ENCODE data around the gene DDIT4.
"Not testable (repeated sequence)": the region's sequence is repeated elsewhere in the genome, so short reads cannot be mapped to it uniquely, and the experiment has no call there.

The DDIT4 gene

GRCh38 chr10:72267819-72268399, 5.8 kb upstream of the DDIT4 start:
- no peak for DNase-seq (ENCODE audit: low read depth)

- DNase-seq (ENCODE audit: low read depth), result not testable (repeated sequence)
These were observed 5.1 kb upstream of the DDIT4 start for GRCh38 chr10:72268475-72269200.

- DNase-seq (ENCODE audit: low read depth), result no peak
These were observed 3.0 kb upstream of the DDIT4 start for GRCh38 chr10:72270607-72271281.

- peak; percentile 96 for DNase-seq (ENCODE audit: low read depth)
These were observed 875 bp upstream of the DDIT4 start for GRCh38 chr10:72272689-72273409.

GRCh38 chr10:72274213-72274729, 547 bp downstream of the DDIT4 start:
- no peak for DNase-seq (ENCODE audit: low read depth)

- DNase-seq (ENCODE audit: low read depth), result peak; percentile 65
These were observed 1.1 kb downstream of the DDIT4 start for GRCh38 chr10:72274730-72275350.

- DNase-seq (ENCODE audit: low read depth), result no peak
These were observed 1.8 kb downstream of the DDIT4 start for GRCh38 chr10:72275351-72276012.

GRCh38 chr10:72276013-72276387, 2.3 kb downstream of the DDIT4 start:
- DNase-seq (ENCODE audit: low read depth), result peak; percentile 20

- DNase-seq (ENCODE audit: low read depth), result peak; percentile 32
These were observed 3.0 kb downstream of the DDIT4 start for GRCh38 chr10:72276421-72277339.

- no peak for DNase-seq (ENCODE audit: low read depth)
These were observed 3.7 kb downstream of the DDIT4 start for GRCh38 chr10:72277340-72277995.

- DNase-seq (ENCODE audit: low read depth), result no peak
These were observed 4.4 kb downstream of the DDIT4 start for GRCh38 chr10:72277996-72278667.

- no peak for DNase-seq (ENCODE audit: low read depth)
These were observed 5.1 kb downstream of the DDIT4 start for GRCh38 chr10:72278668-72279393.

GRCh38 chr10:72279587-72279986, 5.9 kb downstream of the DDIT4 start:
- DNase-seq (ENCODE audit: low read depth), result not testable (repeated sequence)

- no peak for DNase-seq (ENCODE audit: low read depth)
These were observed 9.4 kb downstream of the DDIT4 start for GRCh38 chr10:72283131-72283530.

- DNase-seq (ENCODE audit: low read depth), result no peak
These were observed 12.3 kb downstream of the DDIT4 start for GRCh38 chr10:72285972-72286521.

- DNase-seq (ENCODE audit: low read depth), result no peak
These were observed 17.4 kb downstream of the DDIT4 start for GRCh38 chr10:72291019-72291532.

- DNase-seq (ENCODE audit: low read depth), result peak; percentile 39
These were observed 18.5 kb downstream of the DDIT4 start for GRCh38 chr10:72292223-72292691.

Measured in ELR (cell line).